ENCODE data around the gene MPZL3.

The MPZL3 gene, protein sequence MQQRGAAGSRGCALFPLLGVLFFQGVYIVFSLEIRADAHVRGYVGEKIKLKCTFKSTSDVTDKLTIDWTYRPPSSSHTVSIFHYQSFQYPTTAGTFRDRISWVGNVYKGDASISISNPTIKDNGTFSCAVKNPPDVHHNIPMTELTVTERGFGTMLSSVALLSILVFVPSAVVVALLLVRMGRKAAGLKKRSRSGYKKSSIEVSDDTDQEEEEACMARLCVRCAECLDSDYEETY

DNA sequence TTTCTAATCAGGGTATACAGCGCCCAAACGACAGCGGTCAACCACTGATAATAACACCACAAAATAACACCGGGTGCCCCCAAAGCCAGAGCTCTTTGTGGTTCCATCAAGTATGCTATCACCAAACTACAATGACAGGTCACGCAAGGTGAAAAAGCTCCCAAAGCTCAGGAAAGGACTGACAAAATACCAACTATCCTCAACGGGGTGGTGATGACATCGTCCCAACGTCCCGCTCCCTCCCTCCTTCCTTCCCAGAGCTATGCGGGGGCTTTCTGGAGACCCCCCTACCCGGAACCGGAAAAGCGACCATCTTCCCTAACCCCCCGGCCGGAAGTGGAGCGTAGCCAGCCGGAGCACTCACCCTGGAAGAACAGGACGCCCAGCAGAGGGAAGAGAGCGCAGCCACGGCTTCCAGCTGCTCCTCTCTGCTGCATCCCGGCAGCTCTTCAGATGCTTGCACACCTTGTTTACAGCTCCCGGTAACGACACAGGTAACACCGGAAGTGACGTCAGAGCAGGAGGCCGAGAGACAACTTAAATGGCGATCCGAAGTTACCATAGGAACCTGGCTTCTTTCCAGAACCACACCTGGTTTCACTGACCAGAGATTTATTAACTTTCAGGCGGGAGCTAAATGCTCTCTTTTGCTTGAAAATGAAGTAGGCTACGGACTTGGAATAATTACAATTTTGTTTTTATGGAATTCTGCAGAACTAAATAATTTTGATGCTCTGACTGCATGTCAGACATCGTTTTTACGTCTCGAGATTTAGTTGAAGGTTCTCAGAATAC is at the start of gene MPZL3:
Gene MPZL3, minus strand, starts transcription at position 508 of the 795 bp plus-strand sequence. Its CDS starts 71 bp downstream, at position 437.
- DNase-seq = peak; percentile 97

DNA sequence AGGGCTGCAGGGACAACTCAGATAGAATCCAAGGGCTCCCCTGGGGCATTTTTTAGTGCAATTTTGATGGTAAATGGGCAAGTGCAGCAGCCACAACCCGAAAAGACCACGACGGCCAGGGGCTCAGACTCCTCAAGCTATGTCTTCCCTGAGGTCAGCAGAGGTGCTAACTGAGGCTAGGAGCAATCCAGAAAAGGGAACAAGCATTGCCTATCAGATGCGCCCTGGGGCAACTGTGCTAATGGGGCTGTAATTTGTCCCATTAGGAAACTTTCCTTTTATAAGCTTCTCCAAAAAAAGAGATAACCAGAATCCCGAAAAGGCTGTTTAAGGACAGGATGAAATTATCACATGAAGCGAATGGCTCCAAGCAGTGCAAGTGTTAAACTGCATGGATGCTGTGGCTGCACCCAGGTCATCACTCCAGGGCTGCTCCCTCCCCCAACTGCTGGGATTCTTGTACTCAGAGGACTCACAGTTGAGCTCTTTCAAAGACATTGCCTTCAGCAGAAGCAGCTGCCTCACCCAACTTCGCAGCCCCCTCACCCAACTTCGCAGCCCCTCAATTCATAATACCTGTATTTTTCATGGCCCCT is 49.5 kb upstream of the MPZL3 start:
- DNase-seq = no peak

DNA sequence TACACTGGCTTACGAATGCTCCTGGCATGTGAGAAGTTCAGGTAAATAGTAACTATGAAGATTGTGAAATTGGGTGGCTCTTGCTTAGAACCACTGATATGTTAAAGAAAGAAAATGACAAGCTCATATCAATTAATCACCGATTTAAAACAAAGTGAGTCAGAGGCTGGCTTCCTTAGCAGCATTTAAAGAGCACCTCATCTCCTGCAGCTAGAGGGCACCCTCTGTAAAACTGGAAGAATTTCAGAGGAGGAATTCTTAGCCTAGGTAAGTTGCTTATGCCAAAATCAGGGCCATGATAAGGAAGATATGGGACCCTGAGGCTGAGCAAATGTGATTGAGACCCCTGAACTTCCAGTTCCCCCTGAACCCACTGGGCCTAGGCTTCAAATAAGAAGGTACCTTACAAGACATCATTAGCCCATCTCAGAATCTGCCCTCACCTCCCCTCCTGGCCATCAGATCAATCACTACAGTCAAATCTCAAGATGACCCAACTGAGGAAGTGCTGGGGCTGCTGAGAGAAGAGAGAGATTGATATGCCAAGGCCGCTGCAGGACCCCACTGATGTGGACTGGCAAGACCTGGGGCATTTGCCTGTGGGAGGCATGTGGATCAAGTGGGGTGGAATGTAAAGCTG is 43.8 kb upstream of the MPZL3 start:
- no peak for DNase-seq

DNA sequence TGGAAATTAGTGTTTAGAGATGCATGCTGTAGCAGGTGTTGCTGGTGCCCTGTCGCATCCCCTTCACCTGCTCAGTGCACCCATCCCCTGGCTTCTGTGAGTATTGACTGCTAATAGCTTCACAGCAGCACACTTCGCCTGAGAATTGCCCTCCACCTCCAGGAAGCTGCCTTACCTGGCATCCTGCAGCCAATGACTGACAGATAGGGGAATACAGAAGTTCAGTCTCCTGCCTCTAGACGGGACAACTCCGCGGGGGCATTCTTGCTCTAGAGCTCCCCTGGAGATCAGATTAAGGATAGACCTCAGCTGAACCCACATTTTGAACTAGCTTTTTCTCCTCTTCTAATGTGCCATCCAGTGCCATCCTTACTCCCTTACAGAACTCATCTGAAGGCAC is 43.0 kb upstream of the MPZL3 start:
- DNase-seq = no peak

DNA sequence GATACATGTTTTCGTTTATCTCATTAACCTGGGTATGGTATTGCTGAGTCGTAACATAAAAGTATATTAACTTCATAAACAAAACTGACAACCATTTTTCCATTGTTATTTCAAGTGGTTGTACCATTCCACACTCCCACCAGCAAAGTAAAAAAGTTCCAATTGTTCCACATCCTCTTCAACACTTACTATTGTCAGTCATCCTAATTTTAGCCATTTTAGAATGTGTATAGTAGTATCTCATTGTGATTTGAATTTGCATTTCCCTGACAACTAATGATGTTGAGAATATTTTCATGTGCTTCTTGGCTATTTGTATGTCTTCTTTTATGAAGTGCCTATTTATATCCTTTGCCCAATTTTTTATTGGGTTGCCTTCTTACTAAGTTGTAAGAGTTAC is 41.9 kb upstream of the MPZL3 start:
- DNase-seq = no peak

DNA sequence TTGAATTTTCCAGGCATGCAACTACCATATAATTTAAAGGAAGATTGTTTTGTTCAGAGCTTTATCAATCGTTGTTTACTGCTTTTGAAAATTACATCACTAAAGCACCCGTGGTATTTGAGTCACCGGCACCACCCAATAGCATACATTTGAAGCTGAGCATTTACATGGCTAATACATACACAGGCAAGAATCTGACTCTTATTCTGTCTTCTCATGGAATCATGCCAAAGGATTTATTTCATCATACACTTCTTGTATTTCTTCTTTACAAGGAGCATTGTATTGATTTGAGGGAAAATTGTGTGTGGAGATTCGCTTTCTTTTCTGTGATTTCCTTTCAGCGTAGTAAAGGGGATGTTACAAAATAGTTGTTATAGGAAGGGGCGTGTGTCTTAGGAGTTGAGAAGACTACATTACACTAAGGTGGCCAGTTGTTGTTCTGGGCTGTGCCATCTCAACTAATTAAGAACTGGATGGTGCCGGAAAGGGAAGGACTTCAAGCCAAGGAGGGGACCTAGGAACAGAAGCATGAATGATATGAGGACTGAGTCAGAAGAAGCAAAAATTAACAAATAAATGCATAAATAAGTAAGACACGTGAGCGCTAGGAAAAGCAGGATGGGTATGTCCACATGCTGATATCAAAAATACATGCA is 39.4 kb upstream of the MPZL3 start:
- no peak for DNase-seq

DNA sequence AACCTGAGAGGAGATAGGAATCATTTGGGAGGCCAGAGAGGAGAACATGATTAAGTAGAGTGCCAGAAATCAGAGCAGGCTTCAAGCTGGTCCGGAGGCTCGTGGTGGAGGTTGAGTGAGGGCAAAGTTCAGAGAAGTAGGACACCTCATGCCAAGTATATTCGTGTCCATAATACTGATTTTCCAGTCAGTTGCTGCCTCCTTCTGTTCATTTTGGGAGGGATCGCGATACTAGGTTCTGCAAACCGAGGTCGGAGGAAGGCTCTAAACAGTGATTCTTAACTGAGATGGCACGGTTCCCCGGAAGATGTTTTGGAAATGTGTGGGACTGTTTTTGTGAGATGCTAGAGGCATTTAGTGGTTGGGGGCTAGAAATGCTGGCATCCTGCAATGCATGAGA is 38.8 kb upstream of the MPZL3 start:
- DNase-seq = no peak

DNA sequence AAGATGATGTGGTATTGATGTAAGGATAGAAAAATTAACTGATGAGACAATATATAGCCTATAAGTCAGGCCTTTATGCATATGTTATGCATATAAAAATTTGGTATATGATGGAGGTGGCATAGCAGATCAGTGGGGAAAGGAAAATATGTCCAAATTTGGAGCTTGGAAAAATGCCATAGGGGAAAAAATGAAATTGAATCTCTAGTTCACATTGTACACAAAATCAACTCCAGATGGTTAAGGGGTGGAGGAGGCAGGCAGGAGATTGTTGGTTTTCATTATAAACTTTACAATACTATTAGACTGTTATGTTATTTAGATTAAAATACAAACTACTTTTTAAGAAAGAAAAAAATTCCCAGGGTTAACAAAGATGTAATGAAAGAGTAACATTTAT is 37.2 kb upstream of the MPZL3 start:
- no peak for DNase-seq

DNA sequence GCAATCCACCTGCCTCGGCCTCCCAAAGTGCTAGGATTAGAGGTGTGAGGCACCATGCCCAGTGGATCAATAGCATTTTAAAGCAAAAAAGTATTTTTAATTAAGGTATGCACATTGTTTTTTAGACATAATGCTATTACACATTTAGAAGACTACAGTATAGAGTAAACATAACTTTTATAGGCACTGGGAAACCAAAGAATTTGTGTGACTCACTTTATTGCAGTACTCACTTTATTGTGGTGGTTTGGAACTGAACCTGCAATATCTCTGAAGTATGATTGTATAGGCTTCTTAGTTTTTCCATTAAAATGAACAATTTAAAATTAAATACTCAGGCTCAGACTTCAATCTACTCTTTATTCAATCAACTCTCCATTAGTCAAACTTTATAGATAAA is 34.8 kb upstream of the MPZL3 start:
- DNase-seq = no peak

DNA sequence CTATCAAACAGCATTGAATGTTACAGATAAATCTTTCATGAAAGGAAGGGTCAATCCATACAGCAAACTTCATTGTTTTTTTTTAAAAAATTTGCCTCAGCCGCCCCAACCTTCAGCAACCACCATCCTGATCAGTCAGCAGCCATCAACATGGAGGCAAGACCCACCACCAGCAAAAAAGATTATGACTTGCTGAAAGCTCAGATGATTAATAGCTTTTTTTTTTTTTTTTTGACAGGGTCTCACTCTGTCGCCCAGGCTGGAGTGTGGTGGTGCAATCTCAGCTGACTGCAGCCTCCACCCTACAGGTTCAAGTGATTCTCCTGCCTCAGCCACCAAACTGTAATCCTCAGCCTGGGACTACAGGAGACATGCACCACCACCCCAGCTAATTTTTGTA is 34.4 kb upstream of the MPZL3 start:
- no peak for DNase-seq

DNA sequence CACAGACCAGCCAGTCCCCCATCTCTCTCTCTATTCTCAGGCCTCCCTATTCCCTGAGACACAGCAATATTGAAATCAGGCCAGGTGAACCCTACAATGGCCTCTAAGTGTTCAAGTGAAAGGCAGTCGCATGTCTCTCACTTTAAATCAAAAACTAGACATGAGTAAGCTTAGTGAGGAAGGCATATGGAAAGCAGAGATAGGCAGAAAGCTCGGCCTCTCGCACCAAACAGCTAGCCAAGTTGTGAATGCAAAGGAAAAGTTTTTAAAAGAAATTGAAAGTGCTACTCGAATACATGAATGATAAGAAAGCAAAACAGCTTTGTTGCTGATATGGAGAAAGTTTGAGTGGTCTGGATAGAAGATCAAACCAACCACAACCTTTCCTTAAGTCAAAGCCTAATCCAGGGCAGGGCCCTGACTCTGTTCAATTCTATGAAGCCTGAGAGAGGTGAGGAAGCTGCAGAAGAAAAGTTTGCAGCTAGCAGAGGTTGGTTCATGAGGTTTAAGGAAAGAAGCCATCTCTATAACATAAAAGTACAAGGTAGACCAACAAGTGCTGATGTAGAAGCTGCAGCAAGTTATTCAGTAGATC is 31.7 kb upstream of the MPZL3 start:
- DNase-seq = no peak

DNA sequence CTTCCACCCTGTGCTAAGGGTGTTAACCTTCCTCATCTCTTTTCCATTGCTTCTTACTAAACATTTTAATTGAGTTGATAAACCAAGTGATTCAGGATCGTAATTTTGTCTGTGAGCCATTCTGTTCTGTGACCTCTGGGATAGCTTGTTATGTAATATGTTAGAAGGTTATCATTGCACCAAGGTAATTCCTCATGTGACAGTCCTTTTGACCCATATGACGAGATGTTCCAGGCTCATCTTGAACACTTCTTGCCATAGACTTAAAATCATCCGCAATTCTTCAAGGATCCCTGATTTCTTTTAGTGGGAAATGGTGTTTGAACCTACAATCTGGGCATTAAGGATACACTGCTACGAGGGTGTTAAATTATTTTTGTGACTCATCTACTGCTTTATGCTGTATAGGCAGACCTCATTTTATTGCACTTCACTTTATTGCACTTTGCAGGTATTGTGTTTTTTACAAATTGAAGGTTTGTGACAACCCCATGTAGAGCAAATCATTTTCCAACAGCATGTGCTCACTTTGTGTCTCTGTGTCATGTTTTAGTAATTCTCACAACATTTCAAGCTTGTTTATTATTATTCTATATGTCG is 31.0 kb upstream of the MPZL3 start:
- DNase-seq = no peak

DNA sequence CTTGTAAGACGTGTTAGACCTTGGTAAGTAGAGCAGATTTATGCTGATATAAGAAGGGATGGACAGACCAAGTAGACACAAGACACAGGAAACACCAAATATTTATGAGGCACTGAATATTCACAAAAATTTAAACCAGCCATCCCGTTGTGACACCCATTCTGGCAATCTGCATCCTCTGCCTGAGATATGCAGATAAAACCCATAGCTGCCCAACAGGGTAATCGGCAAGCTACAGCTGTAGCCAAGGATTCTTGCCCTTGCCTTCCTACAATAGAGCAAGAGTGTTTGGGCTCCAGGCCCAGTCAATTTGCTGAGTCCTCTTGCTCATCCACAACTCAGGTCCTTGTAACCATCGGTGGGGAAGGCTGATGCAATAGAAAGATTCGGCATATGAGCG is 30.4 kb upstream of the MPZL3 start:
- no peak for DNase-seq

DNA sequence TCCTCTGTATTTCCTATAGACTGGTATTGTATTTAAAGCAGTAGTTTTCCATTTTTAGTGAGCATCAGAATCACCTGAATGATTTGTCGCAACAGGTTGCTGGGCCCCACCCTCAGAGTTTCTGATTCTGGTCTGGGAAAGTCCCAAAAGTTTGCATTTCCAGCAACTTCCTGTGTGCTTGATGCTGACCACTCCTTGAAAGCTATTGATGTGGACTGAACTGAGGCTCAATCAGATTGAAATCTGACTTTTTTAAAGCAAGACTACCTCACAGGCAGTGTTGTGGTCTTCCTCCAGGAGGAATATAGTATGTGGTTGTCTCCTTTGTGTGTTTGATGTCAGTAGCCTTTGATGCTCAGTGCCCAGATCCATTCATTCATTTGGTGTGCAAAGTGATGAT is 29.1 kb upstream of the MPZL3 start:
- no peak for DNase-seq

DNA sequence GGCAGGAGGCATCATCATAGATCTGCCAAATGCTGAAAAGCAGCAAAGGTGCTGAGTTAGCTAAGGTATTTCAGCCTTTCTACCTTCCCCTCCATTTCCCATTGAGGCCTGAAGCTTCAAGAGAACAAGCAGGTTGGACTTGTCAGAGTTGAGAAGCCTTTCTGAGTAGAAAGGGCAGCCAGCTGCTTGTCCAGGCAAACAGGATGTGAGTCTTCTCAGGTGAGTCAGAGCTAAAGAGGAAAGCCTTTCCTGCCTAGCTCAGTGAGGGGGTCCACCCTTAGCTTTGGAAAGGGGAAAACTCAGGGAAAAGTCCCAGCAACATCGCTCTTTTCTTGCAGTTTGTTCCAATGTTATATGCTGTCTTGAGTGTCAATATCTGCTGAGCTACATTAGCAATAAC is 25.1 kb upstream of the MPZL3 start:
- no peak for DNase-seq

DNA sequence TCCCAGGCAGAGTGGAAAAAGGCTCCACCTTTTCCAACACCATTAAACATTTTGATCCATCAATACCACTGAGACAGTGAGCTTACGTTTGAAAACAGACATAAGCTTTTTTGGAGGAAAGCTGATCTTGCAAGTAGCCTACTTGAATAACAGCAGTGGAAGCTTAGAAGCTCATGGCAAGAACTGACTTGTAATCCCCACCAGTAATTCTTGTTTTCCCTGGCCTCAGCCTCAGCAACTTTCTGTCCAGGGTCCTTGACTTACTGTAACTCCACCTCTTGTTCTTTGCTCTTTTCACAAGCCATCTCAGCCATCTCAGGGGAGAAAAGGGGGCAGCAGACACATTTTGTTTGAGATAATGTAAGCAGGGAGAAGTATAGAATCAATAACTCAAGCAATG is 24.3 kb upstream of the MPZL3 start:
- DNase-seq = no peak

DNA sequence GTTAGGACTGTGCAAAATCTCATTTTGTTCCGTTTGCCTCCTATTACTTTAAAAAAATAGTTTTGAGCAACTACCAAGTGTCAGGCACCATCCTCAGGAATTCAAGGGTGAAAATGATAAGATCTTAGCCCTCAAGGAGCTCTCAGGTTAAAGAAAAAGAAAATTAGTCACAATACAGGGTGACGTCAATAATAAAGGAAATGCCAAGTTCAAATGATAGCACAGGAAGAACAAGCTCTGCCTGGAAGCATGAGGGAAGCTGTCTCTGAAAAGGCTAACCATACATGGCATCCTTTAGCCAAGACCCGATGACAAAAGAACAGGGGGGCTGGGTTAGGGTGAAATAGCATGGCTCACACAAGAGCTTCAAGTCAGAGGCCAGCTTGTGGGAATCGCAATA is 23.0 kb upstream of the MPZL3 start:
- DNase-seq = no peak

DNA sequence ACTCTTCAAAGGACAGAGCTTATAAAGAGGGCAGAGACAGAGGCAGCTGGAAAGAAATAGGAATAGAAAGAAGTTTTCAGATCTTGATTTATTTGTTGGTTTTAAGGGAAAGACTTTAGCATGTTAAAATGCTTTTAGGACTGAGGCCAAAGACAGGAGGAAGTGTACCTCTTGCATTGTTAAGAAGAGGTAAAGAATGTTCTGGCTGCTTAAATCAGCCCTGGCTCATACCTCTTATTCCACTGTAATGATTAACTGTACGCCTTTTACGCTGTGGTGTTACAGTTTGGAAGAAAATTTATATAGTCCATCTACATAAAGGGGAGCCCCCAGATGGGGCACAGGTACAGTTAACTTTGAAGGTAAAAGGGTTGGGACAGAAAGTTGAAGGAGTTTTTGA is 22.0 kb upstream of the MPZL3 start:
- DNase-seq = no peak

DNA sequence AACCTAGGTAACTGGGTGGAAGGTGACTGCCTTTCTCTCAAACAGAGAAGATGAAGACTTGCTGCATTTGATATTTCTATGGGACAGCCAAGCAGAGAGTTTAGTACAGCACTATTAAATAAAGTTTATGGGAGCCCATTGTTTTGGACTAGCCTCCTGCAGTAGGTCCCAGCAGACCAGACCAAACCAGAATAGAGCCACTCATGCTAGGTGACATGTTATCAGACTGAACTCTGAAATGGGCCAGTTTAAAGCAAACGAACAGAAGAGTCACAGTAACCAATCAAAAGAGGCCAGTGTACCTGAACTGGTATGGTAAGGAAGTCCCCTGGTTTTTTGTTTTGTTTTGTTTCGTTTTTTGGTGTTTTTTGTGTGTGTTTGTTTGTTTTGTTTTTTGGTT is 19.8 kb upstream of the MPZL3 start:
- DNase-seq = no peak

DNA sequence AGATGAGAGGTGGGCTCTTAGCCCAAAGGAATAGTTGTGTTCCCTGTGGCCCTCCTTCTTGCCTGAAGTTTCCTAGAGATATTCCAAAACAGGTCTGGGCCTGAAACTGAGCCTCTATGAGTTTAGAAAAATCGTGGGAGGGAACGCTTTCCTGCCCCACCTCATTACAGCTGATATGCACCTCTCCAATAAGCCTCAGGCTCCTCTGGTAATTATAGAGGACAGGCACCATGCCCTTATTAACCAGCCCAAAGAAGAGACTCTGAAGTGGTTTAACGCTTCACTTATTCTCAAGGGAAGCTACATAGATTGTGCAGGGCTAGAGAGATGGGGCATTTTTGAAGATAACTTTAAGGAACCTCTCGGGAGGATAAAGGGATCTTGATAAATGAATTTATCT is 15.3 kb upstream of the MPZL3 start:
- no peak for DNase-seq

DNA sequence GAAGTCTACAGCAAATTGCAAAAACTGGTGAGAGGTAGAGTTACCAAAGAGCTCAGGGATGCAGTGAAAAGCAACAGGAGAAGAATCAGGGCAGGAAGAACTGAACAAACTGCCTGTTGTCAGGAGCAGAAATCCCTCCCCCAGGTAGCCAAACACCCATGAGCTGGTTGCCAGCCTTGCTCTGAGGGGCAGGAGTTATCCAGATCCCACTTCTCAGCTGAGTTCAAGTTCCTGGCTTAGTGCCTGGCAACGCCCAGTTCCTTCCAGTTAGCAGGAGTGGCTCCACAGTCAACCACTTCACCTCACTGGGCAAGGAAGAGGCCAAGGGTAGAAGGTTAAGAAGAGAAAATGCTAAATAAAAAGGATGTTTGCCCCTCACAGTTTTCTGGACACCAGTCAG is 13.8 kb upstream of the MPZL3 start:
- DNase-seq = no peak

Data from NCI-H146 (cell line).